NCI-H1694 (cell line): ENCODE data around the gene METTL1.
"Not testable (repeated sequence)": the region's sequence is repeated elsewhere in the genome, so short reads cannot be mapped to it uniquely, and the experiment has no call there.

Experiments
- DNase-seq: peaks from one replicate; lab custom pipeline; 2025; lab: John Stamatoyannopoulos, UW

Gene METTL1

GRCh38 chr12:57724003-57724935 is 47.6 kb downstream of the METTL1 start:
- DNase-seq = no peak

GRCh38 chr12:57723630-57723962 is 48.3 kb downstream of the METTL1 start:
- DNase-seq = no peak

DNA sequence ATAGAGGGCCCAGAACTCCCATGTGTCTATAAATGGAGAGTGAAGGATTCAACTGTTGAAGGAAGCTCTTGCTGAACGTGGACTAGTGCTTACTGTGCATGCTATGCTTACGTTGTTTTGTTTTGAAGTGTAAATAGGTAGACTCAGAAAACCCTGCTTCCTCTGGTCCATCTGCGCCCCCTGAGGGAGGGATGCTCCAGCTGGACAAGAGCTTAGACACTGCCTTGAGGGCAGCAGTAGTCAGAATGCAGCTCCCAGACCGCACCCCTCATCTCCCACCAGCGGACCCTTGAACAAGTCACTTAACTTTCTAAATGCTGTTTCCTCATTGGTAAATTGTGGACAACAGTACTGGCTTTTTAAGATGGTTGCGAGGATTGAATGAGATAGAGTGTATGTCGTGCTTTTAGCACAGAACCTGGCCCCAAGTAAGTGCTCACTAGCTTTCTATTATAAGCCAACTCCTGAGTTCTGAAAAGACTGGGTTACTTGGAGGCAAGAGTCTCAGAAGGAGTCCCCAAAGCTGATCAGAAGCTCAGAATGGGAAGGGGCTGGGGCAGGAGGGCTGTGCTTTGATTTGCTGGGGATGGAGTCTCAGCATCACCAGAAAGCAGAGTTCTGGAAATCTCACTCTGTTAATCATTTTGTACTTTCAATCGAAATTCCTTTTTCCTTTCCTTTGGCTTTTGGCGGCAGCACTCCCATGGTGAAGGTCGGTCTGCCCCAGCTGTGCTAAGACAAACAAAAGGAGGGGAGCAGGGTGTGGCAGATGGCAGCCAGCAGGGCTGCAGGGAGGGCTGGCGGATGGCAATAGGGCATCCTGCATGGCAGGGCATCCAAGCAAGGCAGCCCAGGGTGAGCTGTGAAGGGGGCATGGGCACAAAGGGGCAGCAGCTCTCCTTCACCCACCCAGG is 48.9 kb downstream of the METTL1 start:
- DNase-seq = peak; percentile 30

- not testable (repeated sequence) for DNase-seq
These were observed 49.9 kb downstream of the METTL1 start for GRCh38 chr12:57721846-57722608.

DNA sequence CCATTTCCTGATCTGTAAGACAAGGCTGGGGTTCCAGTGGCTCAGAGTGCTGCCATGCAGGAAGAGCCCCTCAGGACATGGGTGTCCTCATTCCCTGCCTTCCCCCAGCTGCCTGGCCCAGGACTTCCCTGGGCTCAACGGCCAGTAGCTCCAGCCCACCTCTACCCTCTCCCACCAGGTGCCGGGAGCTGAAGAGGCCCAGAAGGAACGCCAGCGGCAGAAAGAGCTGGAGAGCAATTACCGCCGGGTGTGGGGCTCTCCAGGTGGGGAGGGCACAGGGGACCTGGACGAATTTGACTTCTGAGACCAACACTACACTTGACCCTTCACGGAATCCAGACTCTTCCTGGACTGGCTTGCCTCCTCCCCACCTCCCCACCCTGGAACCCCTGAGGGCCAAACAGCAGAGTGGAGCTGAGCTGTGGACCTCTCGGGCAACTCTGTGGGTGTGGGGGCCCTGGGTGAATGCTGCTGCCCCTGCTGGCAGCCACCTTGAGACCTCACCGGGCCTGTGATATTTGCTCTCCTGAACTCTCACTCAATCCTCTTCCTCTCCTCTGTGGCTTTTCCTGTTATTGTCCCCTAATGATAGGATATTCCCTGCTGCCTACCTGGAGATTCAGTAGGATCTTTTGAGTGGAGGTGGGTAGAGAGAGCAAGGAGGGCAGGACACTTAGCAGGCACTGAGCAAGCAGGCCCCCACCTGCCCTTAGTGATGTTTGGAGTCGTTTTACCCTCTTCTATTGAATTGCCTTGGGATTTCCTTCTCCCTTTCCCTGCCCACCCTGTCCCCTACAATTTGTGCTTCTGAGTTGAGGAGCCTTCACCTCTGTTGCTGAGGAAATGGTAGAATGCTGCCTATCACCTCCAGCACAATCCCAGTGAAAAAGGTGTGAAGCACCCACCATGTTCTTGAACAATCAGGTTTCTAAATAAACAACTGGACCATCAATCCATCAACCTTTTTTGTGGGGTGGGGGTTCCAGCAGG is 51.0 kb downstream of the METTL1 start:
- DNase-seq = no peak

DNA sequence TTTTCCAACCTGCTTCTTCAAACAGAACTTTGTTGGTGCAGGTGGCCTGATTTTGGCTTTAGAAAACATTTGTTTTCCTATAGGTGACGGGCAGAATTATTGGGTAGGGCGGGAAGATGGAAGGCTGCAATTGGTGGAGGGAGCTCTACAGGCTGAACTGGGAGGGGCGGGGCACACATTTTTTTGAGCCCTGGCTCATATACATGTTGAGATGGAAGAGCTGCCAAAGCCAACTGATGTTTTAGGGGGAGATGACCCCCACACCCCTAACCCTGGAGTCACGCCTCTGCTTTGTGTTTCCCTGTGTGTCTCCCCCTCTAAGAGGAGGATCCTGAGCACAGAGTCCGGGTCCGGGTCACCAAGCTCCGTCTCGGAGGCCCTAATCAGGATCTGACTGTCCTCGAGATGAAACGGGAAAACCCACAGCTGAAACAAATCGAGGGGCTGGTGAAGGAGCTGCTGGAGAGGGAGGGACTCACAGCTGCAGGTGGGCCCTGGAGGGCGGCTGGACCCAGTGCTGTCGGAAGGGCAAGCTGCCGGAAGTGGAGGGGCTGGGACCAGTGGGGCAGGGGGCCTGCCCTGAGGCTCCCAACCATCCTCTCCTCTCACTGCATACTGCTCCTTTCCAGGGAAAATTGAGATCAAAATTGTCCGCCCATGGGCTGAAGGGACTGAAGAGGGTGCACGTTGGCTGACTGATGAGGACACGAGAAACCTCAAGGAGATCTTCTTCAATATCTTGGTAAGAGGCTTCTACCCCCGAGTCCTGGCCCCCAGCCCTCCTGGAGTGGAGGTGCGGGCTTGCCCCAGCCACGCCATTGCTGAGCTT is 51.9 kb downstream of the METTL1 start:
- no peak for DNase-seq

DNA sequence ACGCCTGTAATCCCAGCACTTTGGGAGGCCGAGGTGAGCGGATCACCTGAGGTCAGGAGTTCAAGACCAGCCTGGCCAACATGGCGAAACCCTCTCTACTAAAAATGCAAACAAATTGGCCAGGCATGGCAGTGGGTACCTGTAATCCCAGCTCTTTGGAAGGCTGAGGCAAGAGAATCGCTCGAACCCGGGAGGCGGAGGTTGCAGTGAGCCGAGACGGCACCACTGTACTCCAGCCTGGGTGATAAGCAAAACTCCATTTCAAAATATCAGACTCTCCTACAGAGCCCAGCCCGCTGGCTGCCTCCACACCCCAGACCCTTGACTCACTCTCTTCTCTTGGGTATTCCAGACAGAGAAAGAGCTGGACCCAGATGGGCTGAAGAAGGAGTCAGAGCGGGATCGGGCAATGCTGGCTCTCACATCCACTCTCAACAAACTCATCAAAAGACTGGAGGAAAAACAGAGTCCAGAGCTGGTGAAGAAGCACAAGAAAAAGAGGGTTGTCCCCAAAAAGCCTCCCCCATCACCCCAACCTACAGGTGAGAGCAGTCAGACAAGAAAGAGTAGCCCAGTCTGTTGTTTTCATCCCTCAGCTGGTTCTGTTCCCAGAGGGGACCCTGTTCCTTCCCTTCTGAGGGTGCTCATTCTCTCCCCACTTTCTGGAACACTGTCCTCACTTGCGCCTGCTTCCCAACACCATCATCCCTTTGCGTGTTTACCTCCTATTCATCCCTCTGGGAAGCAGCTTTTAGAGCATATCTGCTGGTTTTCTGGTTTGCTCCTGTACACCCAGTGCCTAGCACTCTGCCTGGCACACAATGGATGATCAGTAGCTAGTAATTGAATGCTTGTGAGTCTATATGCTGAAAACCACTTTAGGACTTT is 53.0 kb downstream of the METTL1 start:
- DNase-seq = no peak
